HFF-Myc (cell line): ENCODE results near the gene TOM1L2.

Source experiments
- DNase-seq: peaks from one replicate; pipeline ENCODE4 v3.0.0-alpha.2; 2011; ENCODE audit warnings: low read depth; ENCODE audit errors: extremely low read depth
- H3K4me3 ChIP-seq: replicated peaks from 2 replicates; pipeline ENCODE4 v1.5.1; 2011; ENCODE audit warnings: low read depth, mild to moderate bottlenecking, control low read depth, low read length
- CTCF ChIP-seq: IDR thresholded peaks from 2 replicates; pipeline ENCODE4 v1.5.1; 2012; ENCODE audit warnings: mild to moderate bottlenecking, low read depth, low read length, control low read depth; ENCODE audit errors: missing control alignments

Gene TOM1L2

GRCh38 chr17:17795296-17795695 lies 176.9 kb downstream of the TOM1L2 start:
- DNase-seq, result no peak
- no peak for TF ChIP-seq CTCF
- H3K4me3 ChIP-seq, result no peak overlapping the region

- DNase-seq, result no peak
- H3K4me3 ChIP-seq, result no peak overlapping the region
- TF ChIP-seq CTCF, result no peak
These were observed 177.8 kb downstream of the TOM1L2 start for GRCh38 chr17:17794382-17794781.
